B cell (primary cell): Measurements from ENCODE around the gene LCN15.

Experiments used
- EZH2 ChIP-seq: IDR thresholded peaks from 2 replicates; pipeline ENCODE4 v1.6.1; 2012; ENCODE audit warnings: borderline replicate concordance, low read depth, mild to moderate bottlenecking, moderate library complexity, low read length; ENCODE audit not compliant: insufficient read depth, poor library complexity, severe bottlenecking
- TF ChIP-seq, protein P1 (sequence below): fragments of 200-600 bp; IDR thresholded peaks from one replicate; pipeline ENCODE4 v1.8.0; 2022; ENCODE audit warnings: antibody characterized with exemption, mild to moderate bottlenecking

DNA sequence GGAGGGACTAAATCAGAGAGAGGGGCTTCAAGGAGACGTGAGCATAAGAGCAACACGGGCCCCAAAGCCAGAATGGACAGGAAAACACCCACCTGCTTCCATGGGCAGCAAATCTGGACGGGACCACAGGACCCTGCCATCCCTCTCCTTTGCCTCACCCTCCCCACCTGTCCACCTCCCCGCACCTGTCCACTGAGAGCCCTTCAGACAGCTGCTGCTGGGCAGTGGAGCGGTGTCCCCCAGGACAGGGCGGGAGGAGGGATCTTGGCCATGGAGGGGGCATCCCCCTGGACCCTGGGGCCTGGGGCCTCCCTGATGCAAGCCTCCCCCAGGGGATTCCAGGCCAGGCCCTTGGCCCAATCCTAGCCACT is 34.4 kb upstream of the LCN15 start:
- TF ChIP-seq, protein P1, sequence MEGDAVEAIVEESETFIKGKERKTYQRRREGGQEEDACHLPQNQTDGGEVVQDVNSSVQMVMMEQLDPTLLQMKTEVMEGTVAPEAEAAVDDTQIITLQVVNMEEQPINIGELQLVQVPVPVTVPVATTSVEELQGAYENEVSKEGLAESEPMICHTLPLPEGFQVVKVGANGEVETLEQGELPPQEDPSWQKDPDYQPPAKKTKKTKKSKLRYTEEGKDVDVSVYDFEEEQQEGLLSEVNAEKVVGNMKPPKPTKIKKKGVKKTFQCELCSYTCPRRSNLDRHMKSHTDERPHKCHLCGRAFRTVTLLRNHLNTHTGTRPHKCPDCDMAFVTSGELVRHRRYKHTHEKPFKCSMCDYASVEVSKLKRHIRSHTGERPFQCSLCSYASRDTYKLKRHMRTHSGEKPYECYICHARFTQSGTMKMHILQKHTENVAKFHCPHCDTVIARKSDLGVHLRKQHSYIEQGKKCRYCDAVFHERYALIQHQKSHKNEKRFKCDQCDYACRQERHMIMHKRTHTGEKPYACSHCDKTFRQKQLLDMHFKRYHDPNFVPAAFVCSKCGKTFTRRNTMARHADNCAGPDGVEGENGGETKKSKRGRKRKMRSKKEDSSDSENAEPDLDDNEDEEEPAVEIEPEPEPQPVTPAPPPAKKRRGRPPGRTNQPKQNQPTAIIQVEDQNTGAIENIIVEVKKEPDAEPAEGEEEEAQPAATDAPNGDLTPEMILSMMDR, result no peak
- no peak for TF ChIP-seq EZH2
